Uterus (tissue), 2 donors: Measurements from ENCODE around the gene ST8SIA5.

Source experiments
- POLR2A ChIP-seq, 2 donors: fragments of 450-650 bp; IDR thresholded peaks; one replicate each; pipeline ENCODE4 v1.6.1; 2016; ENCODE audit warnings: antibody characterized with exemption in 2 of 2, mild to moderate bottlenecking in 1 of 2, moderate library complexity in 1 of 2
- TF ChIP-seq, protein P1 (sequence below), 4 experiments: fragments of 200-600 bp in 2 of 4; fragments of 450-650 bp in 2 of 4; sonication (generic) in 2 of 4; IDR thresholded peaks; one replicate each; pipeline ENCODE4 v1.5.1; 2016 to 2019; ENCODE audit warnings: antibody characterized with exemption in 4 of 4, mild to moderate bottlenecking in 2 of 4, moderate library complexity in 1 of 4

DNA sequence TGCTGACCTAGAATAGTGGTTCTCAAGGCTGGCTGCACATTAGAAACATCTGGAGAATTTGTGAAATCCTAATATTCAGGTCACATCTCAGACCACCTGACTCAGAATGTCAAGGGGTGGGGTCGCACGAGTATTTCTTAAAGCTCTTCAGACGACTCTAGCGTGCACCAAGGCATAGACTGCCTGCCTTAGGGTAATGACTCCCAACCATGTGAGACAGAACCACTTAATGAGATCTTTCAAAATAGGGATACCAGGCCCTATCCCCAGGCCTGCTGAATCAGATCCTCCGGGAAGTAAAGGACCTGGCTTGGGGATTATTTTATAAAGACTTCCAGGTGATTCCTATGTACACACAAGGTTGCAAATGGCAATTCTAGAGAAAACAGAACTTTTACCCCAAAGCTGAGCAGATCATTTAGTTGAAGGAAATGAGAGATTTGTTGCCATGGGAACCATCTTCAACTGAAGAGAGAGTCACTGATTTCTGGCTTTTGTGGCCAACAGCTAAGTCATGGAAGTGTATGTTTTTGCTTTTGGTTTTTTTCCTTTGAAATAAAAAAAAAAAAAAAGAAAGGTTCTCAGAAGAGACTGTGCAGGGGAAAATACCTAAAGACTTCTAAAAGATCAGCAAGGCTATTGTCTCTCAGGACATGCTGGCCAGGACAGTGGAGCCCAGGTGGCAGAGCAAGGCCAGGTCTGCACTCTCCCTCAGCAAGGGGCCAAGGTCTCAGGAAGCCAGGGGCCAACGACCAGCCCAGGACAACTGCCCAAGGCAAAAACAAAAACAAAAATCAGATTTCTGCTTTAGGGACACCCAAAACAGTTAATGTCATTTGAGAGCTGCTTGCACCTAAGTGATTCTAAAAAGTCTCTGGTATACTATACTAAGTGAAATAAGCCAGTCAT is 84.5 kb downstream of the ST8SIA5 start:
- TF ChIP-seq, protein P1, sequence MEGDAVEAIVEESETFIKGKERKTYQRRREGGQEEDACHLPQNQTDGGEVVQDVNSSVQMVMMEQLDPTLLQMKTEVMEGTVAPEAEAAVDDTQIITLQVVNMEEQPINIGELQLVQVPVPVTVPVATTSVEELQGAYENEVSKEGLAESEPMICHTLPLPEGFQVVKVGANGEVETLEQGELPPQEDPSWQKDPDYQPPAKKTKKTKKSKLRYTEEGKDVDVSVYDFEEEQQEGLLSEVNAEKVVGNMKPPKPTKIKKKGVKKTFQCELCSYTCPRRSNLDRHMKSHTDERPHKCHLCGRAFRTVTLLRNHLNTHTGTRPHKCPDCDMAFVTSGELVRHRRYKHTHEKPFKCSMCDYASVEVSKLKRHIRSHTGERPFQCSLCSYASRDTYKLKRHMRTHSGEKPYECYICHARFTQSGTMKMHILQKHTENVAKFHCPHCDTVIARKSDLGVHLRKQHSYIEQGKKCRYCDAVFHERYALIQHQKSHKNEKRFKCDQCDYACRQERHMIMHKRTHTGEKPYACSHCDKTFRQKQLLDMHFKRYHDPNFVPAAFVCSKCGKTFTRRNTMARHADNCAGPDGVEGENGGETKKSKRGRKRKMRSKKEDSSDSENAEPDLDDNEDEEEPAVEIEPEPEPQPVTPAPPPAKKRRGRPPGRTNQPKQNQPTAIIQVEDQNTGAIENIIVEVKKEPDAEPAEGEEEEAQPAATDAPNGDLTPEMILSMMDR (IDR thresholded peaks at IDR 0.05) = no peak
- no peak for TF ChIP-seq POLR2A (IDR thresholded peaks at IDR 0.05)
